Measurements from ENCODE around the gene SQSTM1. TPM values are rescaled to one million over a fixed set of nuclear protein-coding genes. Genes with fewer than 3 reads are reported as not detected.
"Not testable (repeated sequence)": the region's sequence is repeated elsewhere in the genome, so short reads cannot be mapped to it uniquely, and the experiment has no call there.

Gene SQSTM1
- total RNA-seq, 3 donors from 2014 or later (not counting 1 experiment from before 2014, with no cell fraction given): 474 to 707 (median 657) TPM

GRCh38 chr5:179833709-179834070 is 13.0 kb downstream of the SQSTM1 start:
- no peaks in the 10 kb centered on the region for H3K9me3 ChIP-seq (ENCODE audit: control insufficient read depth, insufficient read depth, low read length)
- intact Hi-C loops (cut with micrococcal nuclease): no loop called here
- no peaks in the 10 kb centered on the region for H3K27me3 ChIP-seq (ENCODE audit: control insufficient read depth, insufficient read depth, low read length)
- Mint-ChIP-seq H3K9me3 (no peaks in the 10 kb centered on the region), H3K4me3 (peak overlapping the region; percentile 60), H3K27ac (peak overlapping the region; percentile 67 to 81), H3K27me3 (ENCODE audit: low read depth in 2 of 2) (no peaks in the 10 kb centered on the region), H3K36me3 (peaks cover 29% of the 10 kb centered on the region), H3K4me1 (peaks cover 32 to 35% of the 10 kb centered on the region in 2 donors)
- no peak for TF ChIP-seq CTCF (IDR thresholded peaks at IDR 0.05)
- H3K36me3 ChIP-seq (ENCODE audit: control insufficient read depth, insufficient read depth, low read length): peaks cover 74% of the 10 kb centered on the region
- DNase-seq: no peak
- WGBS (ENCODE audit: insufficient coverage): 100% methylated on average over 3 of the region's 3 CpGs
- no peak overlapping the region for H3K27ac ChIP-seq (ENCODE audit: low read length)
- no peak overlapping the region for H3K4me3 ChIP-seq (ENCODE audit: low read length)
- ATAC-seq: no peak
- H3K4me1 ChIP-seq (ENCODE audit: control insufficient read depth, insufficient read depth, low read length): peaks cover 20% of the 10 kb centered on the region

GRCh38 chr5:179834120-179834519 is 13.4 kb downstream of the SQSTM1 start:
- H3K4me3 Mint-ChIP-seq: no peak overlapping the region
- intact Hi-C loops (cut with micrococcal nuclease): no loop called here
- H3K27me3 ChIP-seq (ENCODE audit: control insufficient read depth, insufficient read depth, low read length): no peaks in the 10 kb centered on the region
- peaks cover 20% of the 10 kb centered on the region for H3K4me1 ChIP-seq (ENCODE audit: control insufficient read depth, insufficient read depth, low read length)
- H3K27ac ChIP-seq (ENCODE audit: low read length): no peak overlapping the region
- DNase-seq: no peak
- H3K9me3 ChIP-seq (ENCODE audit: control insufficient read depth, insufficient read depth, low read length): no peaks in the 10 kb centered on the region
- no peak overlapping the region for H3K4me3 ChIP-seq (ENCODE audit: low read length)
- ATAC-seq: no peak
- peak overlapping the region; percentile 67 to 81 for H3K27ac Mint-ChIP-seq
- peaks cover 30 to 31% of the 10 kb centered on the region in 2 donors for H3K4me1 Mint-ChIP-seq
- H3K36me3 ChIP-seq (ENCODE audit: control insufficient read depth, insufficient read depth, low read length): peaks cover 69% of the 10 kb centered on the region
- no peaks in the 10 kb centered on the region for H3K9me3 Mint-ChIP-seq
- 100% methylated on average over 3 of the region's 8 CpGs for WGBS (ENCODE audit: insufficient coverage)
- H3K27me3 Mint-ChIP-seq (ENCODE audit: low read depth in 2 of 2): no peaks in the 10 kb centered on the region
- H3K36me3 Mint-ChIP-seq: peaks cover 25% of the 10 kb centered on the region
- no peak for TF ChIP-seq CTCF (IDR thresholded peaks at IDR 0.05)

GRCh38 chr5:179834871-179835270 is 14.2 kb downstream of the SQSTM1 start:
- DNase-seq; H3K27ac ChIP-seq (ENCODE audit: low read length); H3K9me3 ChIP-seq (ENCODE audit: control insufficient read depth, insufficient read depth, low read length); H3K27me3 ChIP-seq (ENCODE audit: control insufficient read depth, insufficient read depth, low read length); H3K4me3 ChIP-seq (ENCODE audit: low read length); ATAC-seq; H3K4me3 Mint-ChIP-seq; H3K27me3 Mint-ChIP-seq (ENCODE audit: low read depth in 2 of 2); H3K9me3 Mint-ChIP-seq; intact Hi-C loops (cut with micrococcal nuclease): not testable (repeated sequence)
- WGBS (ENCODE audit: insufficient coverage): over 99% methylated on average over 14 of the region's 28 CpGs
- H3K36me3 ChIP-seq (ENCODE audit: control insufficient read depth, insufficient read depth, low read length): peaks cover 63% of the 10 kb centered on the region
- peaks cover 28 to 31% of the 10 kb centered on the region in 2 donors for H3K4me1 Mint-ChIP-seq
- H3K36me3 Mint-ChIP-seq: peaks cover 19% of the 10 kb centered on the region
- H3K4me1 ChIP-seq (ENCODE audit: control insufficient read depth, insufficient read depth, low read length): peaks cover 20% of the 10 kb centered on the region
- H3K27ac Mint-ChIP-seq: peak overlapping the region; percentile 91 to 94

GRCh38 chr5:179836225-179837019 is 15.7 kb downstream of the SQSTM1 start:
- Mint-ChIP-seq H3K9me3 (no peaks in the 10 kb centered on the region), H3K36me3 (peaks cover 16% of the 10 kb centered on the region)
- peak; percentile 67 to 93 (median 90) for ATAC-seq

More at GRCh38 chr5:179836225-179837019, 15.7 kb downstream of the SQSTM1 start:
- DNase-seq: peak; percentile 51 to 80
- WGBS (ENCODE audit: insufficient coverage): 80% methylated on average over 19 of the region's 19 CpGs
- Mint-ChIP-seq H3K27ac (peak overlapping the region; percentile 91 to 94), H3K4me1 (peaks cover 28 to 31% of the 10 kb centered on the region in 2 donors), H3K4me3 (peak overlapping the region; percentile 73), H3K27me3 (ENCODE audit: low read depth in 2 of 2) (no peaks in the 10 kb centered on the region)
- no peak overlapping the region for H3K4me3 ChIP-seq (ENCODE audit: low read length)
- TF ChIP-seq CTCF (IDR thresholded peaks at IDR 0.05): no peak
- H3K4me1 ChIP-seq (ENCODE audit: control insufficient read depth, insufficient read depth, low read length): peaks cover 20% of the 10 kb centered on the region
- no peaks in the 10 kb centered on the region for H3K27me3 ChIP-seq (ENCODE audit: control insufficient read depth, insufficient read depth, low read length)
- H3K36me3 ChIP-seq (ENCODE audit: control insufficient read depth, insufficient read depth, low read length): peaks cover 59% of the 10 kb centered on the region
- peak overlapping the region; percentile 70 for H3K27ac ChIP-seq (ENCODE audit: low read length)
- intact Hi-C loops (cut with micrococcal nuclease): loop anchor here (1.0 to 2.0 kb wide), 2 partner anchors 15 to 22 kb away; partner anchors contain the start of gene MRNIP
- H3K9me3 ChIP-seq (ENCODE audit: control insufficient read depth, insufficient read depth, low read length): no peaks in the 10 kb centered on the region
